Upper lobe of right lung (tissue), 1 donor: Measurements from ENCODE around the gene ZSCAN5B. TPM values are rescaled to one million over a fixed set of nuclear protein-coding genes. Genes with fewer than 3 reads are reported as not detected.
A peak's percentile ranks its signal among the peaks of the same experiment; 100 is the strongest.

Source experiments
- ATAC-seq: fragments of 200-7000 bp; cut with Tn5 transposase; one replicate; pipeline ENCODE4 v1.9.1; 2020; ENCODE audit warnings: mild to moderate bottlenecking, moderate library complexity
- DNase-seq: peaks from one replicate; pipeline ENCODE4 v3.0.0-alpha.2; 2020
- H3K27ac ChIP-seq: fragments of 200-600 bp; one replicate; pipeline ENCODE4 v1.8.0; 2022
- H3K27me3 ChIP-seq: fragments of 200-600 bp; one replicate; pipeline ENCODE4 v1.8.0; 2022; ENCODE audit warnings: mild to moderate bottlenecking
- H3K36me3 ChIP-seq: fragments of 200-600 bp; one replicate; pipeline ENCODE4 v1.8.0; 2022
- H3K4me1 ChIP-seq: fragments of 200-600 bp; one replicate; pipeline ENCODE4 v1.8.0; 2022
- H3K4me3 ChIP-seq: fragments of 200-600 bp; one replicate; pipeline ENCODE4 v1.8.0; 2022; ENCODE audit warnings: mild to moderate bottlenecking
- H3K9me3 ChIP-seq: fragments of 200-600 bp; one replicate; pipeline ENCODE4 v1.8.0; 2022
- CTCF ChIP-seq: fragments of 200-600 bp; IDR thresholded peaks from one replicate; pipeline ENCODE4 v1.8.0; 2022; ENCODE audit warnings: antibody characterized with exemption
- intact Hi-C: fragments of 100-400 bp; cut with DNase I; formaldehyde crosslinking; loops from one replicate; pipeline ENCODE4 v1.11.0; 2022
- total RNA-seq: library from RNA; stranded (reverse); fragmentation: NEBNext Ultra II Directional; extraction: Animal tissue kit (Norgen Biotek cat#: 25700); gene quantifications from one replicate; pipeline ENCODE4 v1.2.1, GENCODE V29; 2021
- donor health status: DM: no; HTN: yes; CAD: no; lungs with severe emphysema.

Gene ZSCAN5B
- total RNA-seq, 1 donor from 2014 or later = 0.20 TPM

- intact Hi-C loops = loop anchor here (10.0 kb wide), 1 partner anchor 47 kb away; no protein-coding TSS in a partner anchor
- no peak for TF ChIP-seq CTCF
- H3K4me1 ChIP-seq = no peaks in the 10 kb centered on the region
- no peak for DNase-seq
- no peak overlapping the region for H3K27ac ChIP-seq
- no peak overlapping the region for H3K4me3 ChIP-seq
- no peaks in the 10 kb centered on the region for H3K27me3 ChIP-seq
- no peaks in the 10 kb centered on the region for H3K9me3 ChIP-seq
- H3K36me3 ChIP-seq = peaks cover 17% of the 10 kb centered on the region
- ATAC-seq = no peak
Observed at GRCh38 chr19:56161534-56161933, 36.0 kb downstream of the ZSCAN5B start.

- intact Hi-C loops = loop anchor here (10.0 kb wide), 1 partner anchor 45 kb away; no protein-coding TSS in a partner anchor
- Histone ChIP-seq H3K9me3 (no peaks in the 10 kb centered on the region), H3K27ac (no peak overlapping the region), H3K4me3 (no peak overlapping the region), H3K27me3 (no peaks in the 10 kb centered on the region), H3K36me3 (peaks cover 32% of the 10 kb centered on the region), H3K4me1 (no peaks in the 10 kb centered on the region)
- DNase-seq (no peak), ATAC-seq (no peak)
- no peak for TF ChIP-seq CTCF
Observed at GRCh38 chr19:56159622-56160271, 37.8 kb downstream of the ZSCAN5B start.

GRCh38 chr19:56159009-56159559, 38.5 kb downstream of the ZSCAN5B start:
- no peak for ATAC-seq
- H3K27me3 ChIP-seq = no peaks in the 10 kb centered on the region
- H3K36me3 ChIP-seq = peaks cover 33% of the 10 kb centered on the region
- no peak overlapping the region for H3K27ac ChIP-seq
- DNase-seq = no peak
- TF ChIP-seq CTCF = no peak
- no peaks in the 10 kb centered on the region for H3K9me3 ChIP-seq
- intact Hi-C loops = no loop called here
- H3K4me1 ChIP-seq = no peaks in the 10 kb centered on the region
- H3K4me3 ChIP-seq = no peak overlapping the region

GRCh38 chr19:56158170-56158757, 39.3 kb downstream of the ZSCAN5B start:
- Histone ChIP-seq H3K4me3 (no peak overlapping the region), H3K36me3 (peaks cover 33% of the 10 kb centered on the region), H3K27me3 (no peaks in the 10 kb centered on the region), H3K4me1 (no peaks in the 10 kb centered on the region), H3K9me3 (no peaks in the 10 kb centered on the region), H3K27ac (no peak overlapping the region)
- no peak for TF ChIP-seq CTCF
- ATAC-seq (no peak), DNase-seq (no peak)
- intact Hi-C loops = no loop called here

- no peak for DNase-seq
- no peaks in the 10 kb centered on the region for H3K4me1 ChIP-seq
- H3K9me3 ChIP-seq = no peaks in the 10 kb centered on the region
- peak overlapping the region; percentile 65 for H3K27ac ChIP-seq
- ATAC-seq = peak; percentile 26
- H3K27me3 ChIP-seq = no peaks in the 10 kb centered on the region
- H3K36me3 ChIP-seq = peaks cover 33% of the 10 kb centered on the region
- H3K4me3 ChIP-seq = no peak overlapping the region
- no peak for TF ChIP-seq CTCF
- intact Hi-C loops = no loop called here
Observed at GRCh38 chr19:56156768-56157167, 40.8 kb downstream of the ZSCAN5B start.
